ENCODE measurements around the gene AHRR.
"Not testable (repeated sequence)": the region's sequence is repeated elsewhere in the genome, so short reads cannot be mapped to it uniquely, and the experiment has no call there.

The AHRR gene

GRCh38 chr5:469752-470483, 148.4 kb downstream of the AHRR start:
- no peak for TF ChIP-seq CTCF (conservative IDR thresholded peaks at IDR 0.05)
- H3K27ac ChIP-seq = peak overlapping the region; percentile 5; the same call in 1 of the 2 replicates

- no peak for TF ChIP-seq CTCF (conservative IDR thresholded peaks at IDR 0.05)
- H3K27ac ChIP-seq = peak overlapping the region; percentile 41; the same call in 1 of the 2 replicates
Measured at GRCh38 chr5:470961-471749, 149.6 kb downstream of the AHRR start.

- H3K27ac ChIP-seq = no peak overlapping the region
Measured at GRCh38 chr5:471750-472058, 150.2 kb downstream of the AHRR start.

GRCh38 chr5:472076-472655, 150.7 kb downstream of the AHRR start:
- H3K27ac ChIP-seq = peak overlapping the region; percentile 82; the same call in 1 of the 2 replicates
- TF ChIP-seq CTCF (conservative IDR thresholded peaks at IDR 0.05) = no peak

More at GRCh38 chr5:471750-472058, 150.2 kb downstream of the AHRR start:
- TF ChIP-seq CTCF (conservative IDR thresholded peaks at IDR 0.05) = no peak

GRCh38 chr5:472656-473550, 151.4 kb downstream of the AHRR start:
- no peak for TF ChIP-seq CTCF (conservative IDR thresholded peaks at IDR 0.05)
- H3K27ac ChIP-seq = peak overlapping the region; percentile 82

GRCh38 chr5:473551-474192, 152.2 kb downstream of the AHRR start:
- peak overlapping the region; percentile 82 for H3K27ac ChIP-seq
- TF ChIP-seq CTCF (conservative IDR thresholded peaks at IDR 0.05) = no peak

- not testable (repeated sequence) for H3K27ac ChIP-seq
Measured at GRCh38 chr5:474232-474839, 152.8 kb downstream of the AHRR start.
